ENCODE measurements around the gene ZNF223. TPM values are rescaled to one million over a fixed set of nuclear protein-coding genes. Genes with fewer than 3 reads are reported as not detected.

Gene ZNF223
- 1 to 10 TPM in 1 of 2 experiments, under 1 TPM in 1; 0.67 to 2.2 TPM for total RNA-seq

- Mint-ChIP-seq H3K27ac (peak within 1 kb of the TSS; percentile 81), H3K4me1 (ENCODE audit: low read depth) (peaks cover 20% of the 10 kb centered on the region), H3K4me3 (peak within 1 kb of the TSS; percentile 84), H3K9me3 (peaks cover 8% of the 10 kb centered on the region), H3K27me3 (no peaks in the 10 kb centered on the region), H3K36me3 (ENCODE audit: low read depth) (peaks cover 30% of the 10 kb centered on the region)
- peak; percentile 50 for DNase-seq
- ATAC-seq = peak; percentile 74
- CTCF ChIA-PET = no interaction called here
- intact Hi-C loops (cut with micrococcal nuclease) = no loop called here
- TF ChIP-seq CTCF (IDR thresholded peaks at IDR 0.05) = no peak
- POLR2A ChIA-PET = no interaction called here
Observed at GRCh38 chr19:44051650-44052402, at the start of gene ZNF223. ZNF223 (plus strand) TSS chr19:44052036; CDS start chr19:44055177, 3,141 bp downstream.

DNA sequence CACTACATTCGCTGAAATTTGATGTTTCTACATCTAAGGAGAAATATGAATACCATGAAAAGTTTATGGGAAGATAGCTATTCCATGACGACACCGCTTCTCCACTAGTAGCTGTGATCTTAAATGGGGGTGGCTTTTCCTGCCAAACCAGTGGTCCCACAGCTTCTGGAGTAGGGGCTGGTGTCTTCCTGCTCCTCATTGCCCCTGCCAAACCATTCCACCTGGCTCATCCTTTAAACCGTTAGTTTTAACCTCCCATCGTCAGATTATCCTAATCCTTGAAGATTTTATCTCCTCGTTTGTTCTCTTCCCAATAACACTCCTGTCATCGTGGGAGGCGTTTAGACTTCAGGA lies 49.6 kb upstream of the ZNF223 start:
- peaks cover 14% of the 10 kb centered on the region for H3K4me1 Mint-ChIP-seq (ENCODE audit: low read depth)
- no peak for TF ChIP-seq CTCF (IDR thresholded peaks at IDR 0.05)
- DNase-seq (no peak), ATAC-seq (no peak)
- ChIA-PET POLR2A (interaction anchor here (0.6 kb wide), 1 partner anchor 8 kb away, joined by 3 read pairs; no protein-coding TSS in a partner anchor), CTCF (no interaction called here)
- peaks cover 37% of the 10 kb centered on the region for H3K9me3 Mint-ChIP-seq
- H3K4me3 Mint-ChIP-seq = peak overlapping the region; percentile 96
- intact Hi-C loops (cut with micrococcal nuclease) = loop anchor here (10.0 kb wide), 1 partner anchor 67 kb away; the partner anchor contains the start of gene ZNF45
- no peaks in the 10 kb centered on the region for H3K27me3 Mint-ChIP-seq
- H3K36me3 Mint-ChIP-seq (ENCODE audit: low read depth) = peaks cover 34% of the 10 kb centered on the region
- H3K27ac Mint-ChIP-seq = peak overlapping the region; percentile 98

- Mint-ChIP-seq H3K9me3 (peaks cover 40% of the 10 kb centered on the region), H3K4me3 (peak within 1 kb of the TSS; percentile 96), H3K36me3 (ENCODE audit: low read depth) (peaks cover 35% of the 10 kb centered on the region), H3K4me1 (ENCODE audit: low read depth) (peaks cover 14% of the 10 kb centered on the region), H3K27ac (peak within 1 kb of the TSS; percentile 98), H3K27me3 (no peaks in the 10 kb centered on the region)
- TF ChIP-seq CTCF (IDR thresholded peaks at IDR 0.05) = no peak
- DNase-seq (peak; percentile 92), ATAC-seq (peak; percentile 96)
- intact Hi-C loops (cut with micrococcal nuclease) = loop anchor here (10.0 kb wide), 1 partner anchor 68 kb away; the partner anchor contains the start of gene ZNF45
- ChIA-PET CTCF (interaction anchor here (1.1 kb wide), 1 partner anchor 70 kb away, joined by 3 read pairs; no protein-coding TSS in a partner anchor), POLR2A (interaction anchor here (0.6 kb wide), 2 partner anchors 8 to 726 kb away, joined by 3 read pairs; no protein-coding TSS in a partner anchor)
Observed at GRCh38 chr19:44002566-44003460, 49.0 kb upstream of the ZNF223 start, which contains the start of gene ZNF230. ZNF230 (plus strand) TSS chr19:44002957; CDS start chr19:44007079, 4,122 bp downstream.

- CTCF ChIA-PET = interaction anchor here (0.5 to 1.1 kb wide), 2 partner anchors 71 to 164 kb away, joined by 3 read pairs; no protein-coding TSS in a partner anchor
- DNase-seq = peak; percentile 25
- intact Hi-C loops (cut with micrococcal nuclease) = loop anchor here (10.0 kb wide), 1 partner anchor 69 kb away; the partner anchor contains the start of gene ZNF45
Observed at GRCh38 chr19:44003461-44004009, 48.3 kb upstream of the ZNF223 start.

More at GRCh38 chr19:44003461-44004009, 48.3 kb upstream of the ZNF223 start:
- peaks cover 14% of the 10 kb centered on the region for H3K4me1 Mint-ChIP-seq (ENCODE audit: low read depth)
- H3K27ac Mint-ChIP-seq = peak overlapping the region; percentile 98
- peak; percentile 48 for TF ChIP-seq CTCF (IDR thresholded peaks at IDR 0.05)
- peaks cover 40% of the 10 kb centered on the region for H3K9me3 Mint-ChIP-seq
- peak overlapping the region; percentile 96 for H3K4me3 Mint-ChIP-seq
- POLR2A ChIA-PET = no interaction called here
- H3K27me3 Mint-ChIP-seq = no peaks in the 10 kb centered on the region
- H3K36me3 Mint-ChIP-seq (ENCODE audit: low read depth) = peaks cover 37% of the 10 kb centered on the region
- ATAC-seq = peak; percentile 43

Data from activated CD8-positive, alpha-beta T cell treated with anti-CD3 and anti-CD28 coated beads for 36 hours (primary cell).